Astrocyte (in vitro differentiated cells and primary cell): Measurements from ENCODE around the gene APLP1.

ENCODE experiments used
- EZH2 ChIP-seq: IDR thresholded peaks from 2 replicates; pipeline ENCODE4 v1.6.1; 2012; ENCODE audit warnings: mild to moderate bottlenecking, low read length, inconsistent platforms; ENCODE audit not compliant: insufficient read depth
- TF ChIP-seq, protein P1 (sequence below): IDR thresholded peaks from 2 replicates; pipeline ENCODE4 v1.5.1; 2011; ENCODE audit warnings: low read depth, mild to moderate bottlenecking, inconsistent platforms, low read length, moderate library complexity; ENCODE audit not compliant: insufficient read depth

DNA sequence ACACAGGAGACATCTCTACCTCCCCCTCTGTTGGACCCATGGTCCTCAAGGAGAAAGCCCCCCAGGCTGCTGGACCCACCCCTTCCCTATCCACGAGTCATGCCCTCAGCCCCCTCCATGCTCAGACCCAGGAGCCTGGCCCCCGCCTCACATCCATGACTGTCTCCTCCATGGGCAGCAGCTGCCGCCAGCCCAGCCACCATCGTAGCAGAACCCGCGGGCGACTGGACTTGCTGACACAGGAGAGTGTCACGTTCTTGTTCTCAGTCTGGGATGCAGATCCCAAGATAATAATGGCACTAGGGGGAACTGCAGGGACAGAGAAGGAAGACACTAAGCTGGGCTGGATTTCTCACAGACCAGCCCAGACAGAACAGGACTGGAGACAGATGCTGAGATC lies 19.9 kb upstream of the APLP1 start:
- TF ChIP-seq EZH2, result no peak
- TF ChIP-seq, protein P1, sequence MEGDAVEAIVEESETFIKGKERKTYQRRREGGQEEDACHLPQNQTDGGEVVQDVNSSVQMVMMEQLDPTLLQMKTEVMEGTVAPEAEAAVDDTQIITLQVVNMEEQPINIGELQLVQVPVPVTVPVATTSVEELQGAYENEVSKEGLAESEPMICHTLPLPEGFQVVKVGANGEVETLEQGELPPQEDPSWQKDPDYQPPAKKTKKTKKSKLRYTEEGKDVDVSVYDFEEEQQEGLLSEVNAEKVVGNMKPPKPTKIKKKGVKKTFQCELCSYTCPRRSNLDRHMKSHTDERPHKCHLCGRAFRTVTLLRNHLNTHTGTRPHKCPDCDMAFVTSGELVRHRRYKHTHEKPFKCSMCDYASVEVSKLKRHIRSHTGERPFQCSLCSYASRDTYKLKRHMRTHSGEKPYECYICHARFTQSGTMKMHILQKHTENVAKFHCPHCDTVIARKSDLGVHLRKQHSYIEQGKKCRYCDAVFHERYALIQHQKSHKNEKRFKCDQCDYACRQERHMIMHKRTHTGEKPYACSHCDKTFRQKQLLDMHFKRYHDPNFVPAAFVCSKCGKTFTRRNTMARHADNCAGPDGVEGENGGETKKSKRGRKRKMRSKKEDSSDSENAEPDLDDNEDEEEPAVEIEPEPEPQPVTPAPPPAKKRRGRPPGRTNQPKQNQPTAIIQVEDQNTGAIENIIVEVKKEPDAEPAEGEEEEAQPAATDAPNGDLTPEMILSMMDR, result no peak
